Measurements from ENCODE around the gene ALLC. TPM values are rescaled to one million over a fixed set of nuclear protein-coding genes. Genes with fewer than 3 reads are reported as not detected.
A peak's percentile ranks its signal among the peaks of the same experiment; 100 is the strongest.

Gene ALLC
- total and polyA plus RNA-seq, 5 donors: 0.23 to 0.57 (median 0.32) TPM; not detected in 1

GRCh38 chr2:3626812-3627499 lies 31.0 kb upstream of the ALLC start:
- no peaks in the 10 kb centered on the region for H3K27me3 ChIP-seq (ENCODE audit: control insufficient read depth, insufficient read depth)
- intact Hi-C loops (cut with DNase I): no loop called here
- peaks cover 7% of the 10 kb centered on the region for H3K4me1 ChIP-seq (ENCODE audit: control insufficient read depth, insufficient read depth, low read length)
- DNase-seq (peak; percentile 38 to 72 (median 69)), ATAC-seq (peak in 1 of 2 donors; percentile 51)
- no peak overlapping the region for H3K4me3 ChIP-seq (ENCODE audit: low read length)
- H3K9me3 ChIP-seq (ENCODE audit: control insufficient read depth, low read length): no peaks in the 10 kb centered on the region
- H3K27ac ChIP-seq (ENCODE audit: low read length): peak overlapping the region; percentile 36
- WGBS: 82% methylated on average over 25 of the region's 25 CpGs

- no peak overlapping the region for H3K27ac ChIP-seq (ENCODE audit: low read length)
Observed at GRCh38 chr2:3627500-3628100, 30.4 kb upstream of the ALLC start.

GRCh38 chr2:3628241-3628679 lies 29.7 kb upstream of the ALLC start:
- peak in 2 of 3 donors; percentile 25 to 54 for DNase-seq
- H3K4me1 ChIP-seq (ENCODE audit: control insufficient read depth, insufficient read depth, low read length): peaks cover 7% of the 10 kb centered on the region
- intact Hi-C loops (cut with DNase I): no loop called here

More at GRCh38 chr2:3627500-3628100, 30.4 kb upstream of the ALLC start:
- Histone ChIP-seq H3K4me3 (ENCODE audit: low read length) (no peak overlapping the region), H3K4me1 (ENCODE audit: control insufficient read depth, insufficient read depth, low read length) (peaks cover 7% of the 10 kb centered on the region), H3K9me3 (ENCODE audit: control insufficient read depth, low read length) (no peaks in the 10 kb centered on the region), H3K27me3 (ENCODE audit: control insufficient read depth, insufficient read depth) (no peaks in the 10 kb centered on the region)
- intact Hi-C loops (cut with DNase I): no loop called here
- 93% methylated on average over 21 of the region's 21 CpGs for WGBS
- peak in 2 of 3 donors; percentile 27 to 44 for DNase-seq
- no peak for ATAC-seq

GRCh38 chr2:3628800-3629199 lies 29.2 kb upstream of the ALLC start:
- H3K27ac ChIP-seq (ENCODE audit: low read length): no peak overlapping the region
- DNase-seq: peak in 2 of 3 donors; percentile 54 to 55
- ATAC-seq: no peak
- intact Hi-C loops (cut with DNase I): no loop called here
- H3K27me3 ChIP-seq (ENCODE audit: control insufficient read depth, insufficient read depth): no peaks in the 10 kb centered on the region
- no peak overlapping the region for H3K4me3 ChIP-seq (ENCODE audit: low read length)
- peaks cover 7% of the 10 kb centered on the region for H3K4me1 ChIP-seq (ENCODE audit: control insufficient read depth, insufficient read depth, low read length)
- WGBS: 47% methylated on average over 12 of the region's 12 CpGs
- H3K9me3 ChIP-seq (ENCODE audit: control insufficient read depth, low read length): no peaks in the 10 kb centered on the region

More at GRCh38 chr2:3628241-3628679, 29.7 kb upstream of the ALLC start:
- ATAC-seq: no peak
- Histone ChIP-seq H3K4me3 (ENCODE audit: low read length) (no peak overlapping the region), H3K27ac (ENCODE audit: low read length) (no peak overlapping the region), H3K9me3 (ENCODE audit: control insufficient read depth, low read length) (no peaks in the 10 kb centered on the region), H3K27me3 (ENCODE audit: control insufficient read depth, insufficient read depth) (no peaks in the 10 kb centered on the region)
- WGBS: 85% methylated on average over 10 of the region's 10 CpGs

GRCh38 chr2:3630631-3631030 lies 27.4 kb upstream of the ALLC start:
- intact Hi-C loops (cut with DNase I): no loop called here
- Histone ChIP-seq H3K9me3 (ENCODE audit: control insufficient read depth, low read length) (no peaks in the 10 kb centered on the region), H3K4me3 (ENCODE audit: low read length) (no peak overlapping the region), H3K4me1 (ENCODE audit: control insufficient read depth, insufficient read depth, low read length) (peaks cover 7% of the 10 kb centered on the region), H3K27ac (ENCODE audit: low read length) (no peak overlapping the region), H3K27me3 (ENCODE audit: control insufficient read depth, insufficient read depth) (no peaks in the 10 kb centered on the region)
- 78% methylated on average over 7 of the region's 7 CpGs for WGBS
- ATAC-seq: no peak
- DNase-seq: peak in 1 of 3 donors; percentile 10

GRCh38 chr2:3631161-3631850 lies 26.7 kb upstream of the ALLC start:
- H3K4me1 ChIP-seq (ENCODE audit: control insufficient read depth, insufficient read depth, low read length): peaks cover 3% of the 10 kb centered on the region
- intact Hi-C loops (cut with DNase I): no loop called here
- no peaks in the 10 kb centered on the region for H3K9me3 ChIP-seq (ENCODE audit: control insufficient read depth, low read length)
- H3K27ac ChIP-seq (ENCODE audit: low read length): no peak overlapping the region
- no peaks in the 10 kb centered on the region for H3K27me3 ChIP-seq (ENCODE audit: control insufficient read depth, insufficient read depth)
- DNase-seq: peak in 2 of 3 donors; percentile 31 to 37
- no peak overlapping the region for H3K4me3 ChIP-seq (ENCODE audit: low read length)
- no peak for ATAC-seq
- WGBS: 85% methylated on average over 15 of the region's 15 CpGs

GRCh38 chr2:3631851-3632659 lies 25.9 kb upstream of the ALLC start:
- Histone ChIP-seq H3K4me1 (ENCODE audit: control insufficient read depth, insufficient read depth, low read length) (no peaks in the 10 kb centered on the region), H3K9me3 (ENCODE audit: control insufficient read depth, low read length) (no peaks in the 10 kb centered on the region), H3K4me3 (ENCODE audit: low read length) (no peak overlapping the region), H3K27me3 (ENCODE audit: control insufficient read depth, insufficient read depth) (no peaks in the 10 kb centered on the region), H3K27ac (ENCODE audit: low read length) (no peak overlapping the region)
- intact Hi-C loops (cut with DNase I): no loop called here
- peak in 2 of 3 donors; percentile 27 to 32 for DNase-seq
- no peak for ATAC-seq
- WGBS: 93% methylated on average over 26 of the region's 26 CpGs

GRCh38 chr2:3633089-3633981 lies 24.7 kb upstream of the ALLC start:
- Histone ChIP-seq H3K27ac (ENCODE audit: low read length) (no peak overlapping the region), H3K4me3 (ENCODE audit: low read length) (no peak overlapping the region), H3K9me3 (ENCODE audit: control insufficient read depth, low read length) (no peaks in the 10 kb centered on the region), H3K4me1 (ENCODE audit: control insufficient read depth, insufficient read depth, low read length) (no peaks in the 10 kb centered on the region), H3K27me3 (ENCODE audit: control insufficient read depth, insufficient read depth) (no peaks in the 10 kb centered on the region)
- ATAC-seq (no peak), DNase-seq (peak in 2 of 3 donors; percentile 29 to 36)
- intact Hi-C loops (cut with DNase I): no loop called here
- 81% methylated on average over 33 of the region's 33 CpGs for WGBS

- H3K4me1 ChIP-seq (ENCODE audit: control insufficient read depth, insufficient read depth, low read length): no peaks in the 10 kb centered on the region
- no peaks in the 10 kb centered on the region for H3K9me3 ChIP-seq (ENCODE audit: control insufficient read depth, low read length)
- 91% methylated on average over 11 of the region's 11 CpGs for WGBS
- no peak overlapping the region for H3K27ac ChIP-seq (ENCODE audit: low read length)
- intact Hi-C loops (cut with DNase I): no loop called here
- no peaks in the 10 kb centered on the region for H3K27me3 ChIP-seq (ENCODE audit: control insufficient read depth, insufficient read depth)
- peak in 1 of 3 donors; percentile 16 for DNase-seq
- H3K4me3 ChIP-seq (ENCODE audit: low read length): no peak overlapping the region
- ATAC-seq: no peak
Observed at GRCh38 chr2:3633982-3634595, 23.9 kb upstream of the ALLC start.

All from right cardiac atrium (tissue), 5 donors.